ENCODE results near the gene RGS6. TPM values are rescaled to one million over a fixed set of nuclear protein-coding genes. Genes with fewer than 3 reads are reported as not detected.
A peak's percentile ranks its signal among the peaks of the same experiment; 100 is the strongest.

The RGS6 gene
- total RNA-seq, 1 experiment from 2014 or later = 0.14 TPM

- DNase-seq (ENCODE audit: low spot score) = no peak
Measured at GRCh38 chr14:72311116-72311515, 378.9 kb downstream of the RGS6 start.

GRCh38 chr14:72311516-72311915, 379.3 kb downstream of the RGS6 start:
- DNase-seq (ENCODE audit: low spot score) = no peak

GRCh38 chr14:72314808-72315435, 382.7 kb downstream of the RGS6 start:
- DNase-seq (ENCODE audit: low spot score) = no peak

DNA sequence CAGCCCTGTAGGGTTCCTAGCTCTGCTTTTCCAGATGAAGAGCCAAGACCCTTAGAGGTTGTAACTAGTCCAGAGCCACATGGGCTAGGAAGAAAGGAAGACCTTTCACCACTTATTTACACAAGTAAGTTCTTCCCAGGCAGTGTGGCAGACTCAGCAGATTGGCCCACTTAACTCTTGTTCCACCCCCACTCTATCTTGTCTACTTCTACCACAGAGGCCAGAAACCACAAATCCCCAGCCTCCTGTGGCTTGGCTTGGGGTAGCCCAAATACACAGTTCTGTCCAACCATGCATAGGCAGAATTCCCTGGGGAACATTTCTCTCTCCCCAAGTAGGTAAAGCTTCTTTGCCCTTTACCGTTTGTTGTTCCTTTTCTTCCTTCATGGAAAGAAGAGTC, 383.5 kb downstream of the RGS6 start:
- peak; percentile 60 for DNase-seq (ENCODE audit: low spot score)

DNA sequence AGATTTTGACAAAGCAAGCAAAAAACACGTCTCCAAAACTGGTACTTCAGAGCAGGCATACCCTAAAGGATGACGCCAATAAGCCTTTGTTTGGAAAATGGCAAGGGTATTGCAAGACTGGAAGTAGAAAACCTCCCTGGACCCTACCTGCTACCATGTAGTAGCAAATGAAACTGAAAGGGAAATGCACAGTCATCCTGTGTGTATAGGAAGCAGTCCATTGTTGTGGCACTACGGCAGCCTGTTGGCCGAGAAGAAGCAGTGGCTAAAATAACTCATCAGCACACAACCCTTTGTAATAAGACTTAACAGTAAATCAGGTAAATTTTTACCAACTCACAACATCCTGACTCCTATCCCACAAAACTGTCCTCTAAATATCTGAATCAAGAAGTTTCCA, 386.4 kb downstream of the RGS6 start:
- peak; percentile 39 for DNase-seq (ENCODE audit: low spot score)

GRCh38 chr14:72332046-72332445, 399.8 kb downstream of the RGS6 start:
- no peak for DNase-seq (ENCODE audit: low spot score)

GRCh38 chr14:72332871-72333270, 400.6 kb downstream of the RGS6 start:
- DNase-seq (ENCODE audit: low spot score) = no peak

DNA sequence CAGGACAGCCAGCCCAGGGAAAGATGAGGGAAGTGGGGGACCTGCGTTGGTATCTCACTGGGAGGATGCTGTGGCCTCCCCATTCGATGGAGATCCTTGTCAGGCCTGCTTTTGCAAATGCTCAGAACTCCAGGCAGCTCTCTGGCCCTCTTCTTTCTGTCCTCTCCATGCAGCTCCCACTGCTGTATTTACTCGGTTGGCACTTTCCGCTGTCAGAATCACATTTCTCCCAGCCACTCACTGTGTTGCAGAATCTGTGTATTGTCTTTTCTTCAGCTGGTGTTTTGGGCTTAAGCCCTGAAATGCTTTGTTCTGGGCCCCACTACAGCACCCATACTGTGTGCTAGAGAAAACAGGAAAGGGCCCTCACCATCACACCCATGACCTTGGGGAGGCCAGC, 401.1 kb downstream of the RGS6 start:
- no peak for DNase-seq (ENCODE audit: low spot score)

DNA sequence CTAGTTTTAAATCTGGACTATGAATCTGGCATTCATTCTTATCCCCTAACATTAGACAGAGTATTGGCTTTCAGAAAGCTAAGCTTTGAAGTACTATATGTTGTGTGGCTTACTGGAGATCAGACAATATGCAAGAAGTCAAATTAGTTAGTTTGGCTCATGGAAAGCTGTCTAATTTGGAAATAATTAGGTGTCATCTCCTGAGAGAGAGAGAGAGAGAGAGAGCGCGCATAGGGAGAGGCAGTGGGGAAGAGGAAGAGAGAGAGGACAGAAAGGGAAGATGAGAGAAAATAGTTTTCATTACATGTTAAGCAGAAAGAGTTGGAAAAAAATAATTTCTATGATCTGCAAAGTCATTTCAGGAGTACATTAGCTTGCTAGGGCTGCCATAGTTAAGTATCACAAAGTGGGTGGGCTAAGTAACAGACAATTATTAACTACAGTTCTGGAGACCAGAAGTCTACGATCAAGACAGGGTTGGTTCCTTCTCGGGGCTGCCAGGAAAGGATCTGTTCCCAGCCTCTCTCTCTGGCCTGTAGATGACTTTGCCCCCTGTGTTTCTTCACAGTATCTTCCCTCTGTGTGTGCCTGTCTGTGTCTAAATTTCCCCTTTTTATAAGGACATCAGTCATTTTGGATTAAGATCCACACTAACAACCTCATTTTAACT, 404.2 kb downstream of the RGS6 start:
- no peak for DNase-seq (ENCODE audit: low spot score)

- DNase-seq (ENCODE audit: low spot score) = no peak
Measured at GRCh38 chr14:72341237-72341636, 409.0 kb downstream of the RGS6 start.

DNA sequence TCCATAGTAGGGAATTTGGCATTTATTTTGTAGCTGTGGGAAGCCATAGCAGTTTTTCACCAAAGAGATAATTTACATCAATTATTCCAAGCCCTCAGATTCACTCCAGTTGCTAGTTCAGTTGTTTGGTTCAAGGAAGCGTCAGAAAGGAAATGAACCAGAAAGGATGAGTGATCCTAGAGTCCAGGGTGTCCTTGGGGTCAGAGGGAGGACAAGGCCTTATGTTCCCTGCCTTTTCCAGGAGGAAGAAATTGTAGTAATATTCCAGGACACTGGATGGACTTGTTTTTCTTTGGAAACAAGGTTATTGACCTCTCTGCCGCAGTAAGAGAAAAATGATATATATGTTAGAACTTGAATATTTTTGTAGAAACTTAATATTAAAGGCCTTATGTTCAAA, 409.5 kb downstream of the RGS6 start:
- no peak for DNase-seq (ENCODE audit: low spot score)

- DNase-seq (ENCODE audit: low spot score) = no peak
Measured at GRCh38 chr14:72347118-72347517, 414.9 kb downstream of the RGS6 start.

DNA sequence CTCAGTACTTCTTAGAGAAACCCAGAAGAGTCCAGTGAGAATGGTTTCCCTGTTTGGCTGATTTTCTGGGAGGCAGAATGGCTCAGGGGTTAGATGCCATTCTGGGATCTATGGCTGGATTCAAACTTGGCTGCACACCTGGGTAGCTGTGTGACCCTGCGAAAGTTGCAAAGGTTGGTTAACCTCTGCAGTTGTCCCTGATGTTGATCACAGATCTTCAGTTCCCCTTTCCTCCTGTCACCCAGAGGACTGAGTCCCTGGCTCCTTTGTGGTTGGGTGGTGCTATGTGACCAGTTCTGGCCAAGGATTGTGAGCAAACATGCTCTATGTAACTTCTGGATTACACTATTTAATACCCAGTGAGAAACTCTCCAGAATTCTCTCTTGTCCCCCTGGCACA, 418.0 kb downstream of the RGS6 start:
- DNase-seq (ENCODE audit: low spot score) = no peak

DNA sequence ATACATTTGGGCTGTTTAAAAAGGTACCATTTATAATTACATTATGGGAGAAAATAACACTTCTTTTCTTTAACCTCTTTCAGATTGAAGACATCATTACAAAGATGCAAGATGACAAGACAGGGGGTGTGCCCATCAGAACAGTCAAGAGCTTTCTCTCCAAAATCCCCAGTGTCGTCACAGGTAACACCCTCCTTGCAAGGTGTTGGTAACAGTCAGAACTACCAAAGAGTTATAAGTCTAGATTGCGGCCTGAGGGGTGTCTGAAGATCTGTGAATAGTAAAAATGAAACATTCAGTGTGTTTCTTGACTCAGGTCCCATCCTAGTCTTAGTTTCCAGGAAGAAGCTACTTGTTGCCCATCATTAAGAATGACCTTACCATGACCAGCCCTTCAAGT, 419.8 kb downstream of the RGS6 start:
- no peak for DNase-seq (ENCODE audit: low spot score)

- DNase-seq (ENCODE audit: low spot score) = no peak
Measured at GRCh38 chr14:72366619-72367018, 434.4 kb downstream of the RGS6 start.

- no peak for DNase-seq (ENCODE audit: low spot score)
Measured at GRCh38 chr14:72369106-72369505, 436.9 kb downstream of the RGS6 start.

GRCh38 chr14:72377016-72377415, 444.8 kb downstream of the RGS6 start:
- no peak for DNase-seq (ENCODE audit: low spot score)

GRCh38 chr14:72380456-72380855, 448.2 kb downstream of the RGS6 start:
- no peak for DNase-seq (ENCODE audit: low spot score)

GRCh38 chr14:72383865-72384264, 451.6 kb downstream of the RGS6 start:
- DNase-seq (ENCODE audit: low spot score) = no peak

DNA sequence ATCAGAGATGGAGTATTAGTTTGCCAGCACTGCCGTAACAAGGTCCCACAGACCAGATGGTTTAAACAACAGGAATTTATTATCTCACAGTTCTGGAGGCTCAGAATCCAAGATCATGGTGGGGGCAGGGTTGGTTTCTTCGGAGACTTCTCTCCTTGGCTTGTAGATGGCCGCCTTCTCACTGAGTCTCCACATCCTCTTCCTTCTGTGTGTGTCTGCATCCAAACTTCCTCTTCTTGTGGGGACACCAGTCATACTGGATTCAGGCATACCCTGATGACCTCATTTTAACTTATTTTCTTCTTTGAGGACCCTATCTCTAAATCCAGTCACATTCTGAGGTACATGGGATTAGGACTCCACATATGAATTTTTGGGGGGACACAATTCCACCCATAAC, 455.5 kb downstream of the RGS6 start:
- no peak for DNase-seq (ENCODE audit: low spot score)

DNA sequence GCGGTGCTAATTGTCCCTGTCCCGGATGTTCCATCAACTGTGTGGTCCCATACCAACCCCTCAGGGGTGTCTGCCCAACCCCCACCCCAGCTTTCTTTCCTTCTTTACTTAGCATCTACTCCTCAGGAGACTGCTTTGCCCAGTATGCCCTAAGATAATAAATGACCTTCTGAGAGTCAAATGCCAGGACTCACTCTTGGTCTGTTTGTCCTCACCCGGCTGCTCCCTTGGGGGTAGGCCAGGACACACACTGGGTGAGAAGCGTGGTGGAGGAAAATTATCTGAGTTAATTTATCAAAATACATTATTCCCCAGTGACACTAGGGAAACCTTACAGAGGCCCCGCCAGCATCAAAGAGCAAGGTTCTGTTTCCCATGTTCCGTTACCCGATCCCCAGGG, 457.0 kb downstream of the RGS6 start:
- DNase-seq (ENCODE audit: low spot score) = no peak

DNA sequence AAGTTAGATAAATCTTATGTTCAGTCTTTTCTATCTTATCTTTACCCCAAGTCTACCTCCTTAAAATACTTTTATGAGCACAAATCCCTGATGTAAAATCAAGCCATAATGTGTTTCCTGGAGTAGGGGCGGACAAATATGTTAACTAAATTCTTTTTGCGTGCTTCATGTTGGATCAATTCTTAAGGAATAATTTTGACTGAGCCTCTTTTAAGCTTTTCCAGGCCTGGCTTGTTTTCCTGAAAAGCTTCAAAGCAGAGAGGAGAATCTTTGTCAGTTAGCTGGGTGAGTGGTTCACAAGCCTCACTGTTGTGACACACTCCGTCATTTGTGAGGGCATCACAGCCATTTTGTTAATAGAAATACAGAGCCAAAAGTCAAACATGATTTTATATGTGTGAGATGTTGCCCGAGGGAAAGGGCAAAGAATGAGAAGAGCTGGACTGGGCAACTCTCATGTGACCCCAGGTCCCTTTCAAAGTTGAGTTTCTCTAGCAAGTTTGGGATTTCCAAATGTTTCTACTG, 468.9 kb downstream of the RGS6 start:
- no peak for DNase-seq (ENCODE audit: low spot score)

DNA sequence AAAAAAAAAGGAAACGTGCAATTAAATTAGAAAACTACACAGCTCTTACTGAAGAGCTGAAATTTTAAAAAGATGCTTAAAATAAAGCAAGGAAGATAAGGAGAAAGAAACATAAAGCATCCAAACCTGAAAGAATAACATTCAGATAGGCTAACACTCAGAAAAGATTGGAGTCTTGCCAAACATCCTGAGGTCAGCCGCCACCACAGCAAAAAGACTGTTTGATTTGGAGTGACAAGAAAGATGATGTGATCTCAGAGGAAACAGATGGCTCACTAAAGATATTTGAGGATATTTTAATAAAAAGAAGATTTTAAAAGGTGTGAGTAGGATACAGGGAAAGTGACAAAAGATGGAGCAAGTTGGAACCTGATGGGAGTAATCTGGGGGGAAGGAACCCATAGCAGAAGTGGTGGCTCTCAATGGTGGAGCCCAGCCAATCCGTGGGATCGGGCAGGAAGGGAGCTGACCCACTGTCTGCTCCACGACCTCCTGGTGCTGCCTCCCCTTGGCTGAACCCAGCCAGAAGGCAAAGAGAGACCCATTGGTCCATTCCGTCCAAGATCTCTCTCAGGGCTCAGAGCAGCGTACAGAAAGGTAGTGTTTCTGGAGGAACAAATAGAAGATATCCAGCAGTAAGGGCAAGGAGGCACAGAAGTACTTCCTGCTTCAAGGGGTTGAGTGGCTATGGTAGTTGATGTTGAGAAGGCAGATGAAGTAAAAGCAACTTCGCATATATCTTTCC, 469.6 kb downstream of the RGS6 start:
- DNase-seq (ENCODE audit: low spot score) = peak; percentile 15
